HG02870 (cell line): ENCODE measurements around the gene IFNA17.
"Not testable (repeated sequence)": the region's sequence is repeated elsewhere in the genome, so short reads cannot be mapped to it uniquely, and the experiment has no call there.

Experiments used
- ATAC-seq: cut with Tn5 transposase; IDR thresholded peaks from one replicate; pipeline ENCODE4 v1.9.1; 2021; ENCODE audit warnings: mild to moderate bottlenecking, moderate library complexity; ENCODE audit not compliant: unreplicated experiment

The IFNA17 gene

GRCh38 chr9:21228122-21228521 is at the start of gene IFNA17:
IFNA17 (minus strand) TSS chr9:21228222; CDS start chr9:21228173, 49 bp downstream.
- ATAC-seq, result no peak

- no peak for ATAC-seq
Measured at GRCh38 chr9:21268347-21268657, 40.3 kb upstream of the IFNA17 start.

GRCh38 chr9:21267485-21268346 is 39.7 kb upstream of the IFNA17 start:
- peak; percentile 76 for ATAC-seq

- no peak for ATAC-seq
Measured at GRCh38 chr9:21266733-21267484, 38.9 kb upstream of the IFNA17 start.

GRCh38 chr9:21265421-21266189 is 37.6 kb upstream of the IFNA17 start:
- no peak for ATAC-seq

GRCh38 chr9:21255538-21256212 is 27.7 kb upstream of the IFNA17 start:
- no peak for ATAC-seq

- peak; percentile 76 for ATAC-seq
Measured at GRCh38 chr9:21252721-21253547, 24.9 kb upstream of the IFNA17 start.

- no peak for ATAC-seq
Measured at GRCh38 chr9:21251638-21252037, 23.6 kb upstream of the IFNA17 start.

- ATAC-seq, result no peak
Measured at GRCh38 chr9:21251190-21251589, 23.2 kb upstream of the IFNA17 start.

- no peak for ATAC-seq
Measured at GRCh38 chr9:21244836-21245235, 16.8 kb upstream of the IFNA17 start.

GRCh38 chr9:21239911-21240310 is 11.9 kb upstream of the IFNA17 start, which contains the start of gene IFNA14:
IFNA14 (minus strand) TSS chr9:21240005; CDS start chr9:21239935, 70 bp downstream.
- ATAC-seq, result no peak

- not testable (repeated sequence) for ATAC-seq
Measured at GRCh38 chr9:21236360-21236714, 8.3 kb upstream of the IFNA17 start.

GRCh38 chr9:21235468-21236359 is 7.7 kb upstream of the IFNA17 start:
- ATAC-seq, result peak; percentile 83

- ATAC-seq, result no peak
Measured at GRCh38 chr9:21234153-21234687, 6.2 kb upstream of the IFNA17 start.

- ATAC-seq, result no peak
Measured at GRCh38 chr9:21233258-21233657, 5.2 kb upstream of the IFNA17 start.

- not testable (repeated sequence) for ATAC-seq
Measured at GRCh38 chr9:21217211-21217610, 10.8 kb downstream of the IFNA17 start, which contains the start of gene IFNA16. IFNA16 (minus strand) TSS chr9:21217311; CDS start chr9:21217305, 6 bp downstream.

GRCh38 chr9:21213411-21214326 is 14.4 kb downstream of the IFNA17 start:
- ATAC-seq, result peak; percentile 85
